Fibroblast of pulmonary artery (primary cell): ENCODE measurements around the gene RAB14.
"Not testable (repeated sequence)": the region's sequence is repeated elsewhere in the genome, so short reads cannot be mapped to it uniquely, and the experiment has no call there.

ENCODE experiments used
- DNase-seq: peaks from one replicate; pipeline ENCODE4 v3.0.0-alpha.2; 2010; ENCODE audit warnings: low read depth
- H3K4me3 ChIP-seq: replicated peaks from 2 replicates; pipeline ENCODE4 v1.5.1; 2011; ENCODE audit warnings: low read depth, mild to moderate bottlenecking, control low read depth, low read length, moderate library complexity
- CTCF ChIP-seq: IDR thresholded peaks from 2 replicates; pipeline ENCODE4 v1.5.1; 2011; ENCODE audit warnings: mild to moderate bottlenecking, control low read depth, low read length, inconsistent platforms; ENCODE audit errors: missing control alignments

The RAB14 gene

GRCh38 chr9:121185178-121185745 lies 16.4 kb downstream of the RAB14 start:
- TF ChIP-seq CTCF: no peak
- DNase-seq: no peak
- no peak overlapping the region for H3K4me3 ChIP-seq

- H3K4me3 ChIP-seq: no peak overlapping the region
- no peak for TF ChIP-seq CTCF
- no peak for DNase-seq
Observed at GRCh38 chr9:121184463-121184862, 17.2 kb downstream of the RAB14 start.

- TF ChIP-seq CTCF: no peak
- no peak overlapping the region for H3K4me3 ChIP-seq
- no peak for DNase-seq
Observed at GRCh38 chr9:121183666-121184423, 17.8 kb downstream of the RAB14 start.

- TF ChIP-seq CTCF: no peak
- H3K4me3 ChIP-seq: no peak overlapping the region
- no peak for DNase-seq
Observed at GRCh38 chr9:121182989-121183388, 18.7 kb downstream of the RAB14 start.

- no peak overlapping the region for H3K4me3 ChIP-seq
- TF ChIP-seq CTCF: no peak
- no peak for DNase-seq
Observed at GRCh38 chr9:121182101-121182836, 19.4 kb downstream of the RAB14 start.

- no peak overlapping the region for H3K4me3 ChIP-seq
- no peak for TF ChIP-seq CTCF
- DNase-seq: no peak
Observed at GRCh38 chr9:121179930-121180681, 21.6 kb downstream of the RAB14 start.

GRCh38 chr9:121179373-121179721 lies 22.3 kb downstream of the RAB14 start:
- not testable (repeated sequence) for DNase-seq, H3K4me3 ChIP-seq
